Choroid plexus epithelial cell (primary cell): ENCODE measurements around the gene SRP68.

Source experiments
- DNase-seq: peaks from one replicate; pipeline ENCODE4 v3.0.0-alpha.2; 2010; ENCODE audit warnings: low read depth
- H3K4me3 ChIP-seq: 2 replicates; pipeline ENCODE4 v1.5.1; 2011; ENCODE audit warnings: low read depth, mild to moderate bottlenecking, control low read depth, low read length, moderate library complexity
- TF ChIP-seq, protein P1 (sequence below): conservative IDR thresholded peaks from 2 replicates; pipeline ENCODE4 v1.5.1; 2011; ENCODE audit warnings: low read depth, mild to moderate bottlenecking, control low read depth, inconsistent platforms, low read length, moderate library complexity

The SRP68 gene

GRCh38 chr17:76005263-76006149 is 66.8 kb downstream of the SRP68 start:
- TF ChIP-seq, protein P1, sequence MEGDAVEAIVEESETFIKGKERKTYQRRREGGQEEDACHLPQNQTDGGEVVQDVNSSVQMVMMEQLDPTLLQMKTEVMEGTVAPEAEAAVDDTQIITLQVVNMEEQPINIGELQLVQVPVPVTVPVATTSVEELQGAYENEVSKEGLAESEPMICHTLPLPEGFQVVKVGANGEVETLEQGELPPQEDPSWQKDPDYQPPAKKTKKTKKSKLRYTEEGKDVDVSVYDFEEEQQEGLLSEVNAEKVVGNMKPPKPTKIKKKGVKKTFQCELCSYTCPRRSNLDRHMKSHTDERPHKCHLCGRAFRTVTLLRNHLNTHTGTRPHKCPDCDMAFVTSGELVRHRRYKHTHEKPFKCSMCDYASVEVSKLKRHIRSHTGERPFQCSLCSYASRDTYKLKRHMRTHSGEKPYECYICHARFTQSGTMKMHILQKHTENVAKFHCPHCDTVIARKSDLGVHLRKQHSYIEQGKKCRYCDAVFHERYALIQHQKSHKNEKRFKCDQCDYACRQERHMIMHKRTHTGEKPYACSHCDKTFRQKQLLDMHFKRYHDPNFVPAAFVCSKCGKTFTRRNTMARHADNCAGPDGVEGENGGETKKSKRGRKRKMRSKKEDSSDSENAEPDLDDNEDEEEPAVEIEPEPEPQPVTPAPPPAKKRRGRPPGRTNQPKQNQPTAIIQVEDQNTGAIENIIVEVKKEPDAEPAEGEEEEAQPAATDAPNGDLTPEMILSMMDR = peak; percentile 79
- DNase-seq = peak; percentile 67

GRCh38 chr17:76004750-76005262 is 67.5 kb downstream of the SRP68 start:
- TF ChIP-seq, protein P1 = no peak
- no peak for DNase-seq
- H3K4me3 ChIP-seq = no peak overlapping the region

More at GRCh38 chr17:76005263-76006149, 66.8 kb downstream of the SRP68 start:
- H3K4me3 ChIP-seq = no peak overlapping the region

DNA sequence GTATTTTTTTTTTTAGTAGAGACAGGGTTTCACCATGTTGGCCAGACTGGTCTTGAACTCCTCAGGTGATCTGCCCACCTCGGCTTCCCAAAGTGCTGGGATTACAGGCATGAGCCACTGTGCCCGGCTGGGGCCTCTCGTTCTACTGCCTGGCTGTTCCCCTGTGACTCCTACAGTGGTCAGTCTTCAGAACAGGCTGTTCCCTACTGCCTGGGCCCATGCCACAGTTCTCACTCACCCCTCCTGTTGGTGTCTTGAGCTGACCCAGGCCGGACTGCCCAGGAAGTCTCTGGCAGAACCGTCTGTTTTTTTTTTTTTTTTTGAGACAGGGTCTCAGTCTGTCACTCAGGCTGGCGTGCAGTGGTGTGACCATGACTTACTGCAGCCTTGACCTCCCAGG is 68.4 kb downstream of the SRP68 start:
- TF ChIP-seq, protein P1 = no peak
- DNase-seq = no peak
- H3K4me3 ChIP-seq = no peak overlapping the region

DNA sequence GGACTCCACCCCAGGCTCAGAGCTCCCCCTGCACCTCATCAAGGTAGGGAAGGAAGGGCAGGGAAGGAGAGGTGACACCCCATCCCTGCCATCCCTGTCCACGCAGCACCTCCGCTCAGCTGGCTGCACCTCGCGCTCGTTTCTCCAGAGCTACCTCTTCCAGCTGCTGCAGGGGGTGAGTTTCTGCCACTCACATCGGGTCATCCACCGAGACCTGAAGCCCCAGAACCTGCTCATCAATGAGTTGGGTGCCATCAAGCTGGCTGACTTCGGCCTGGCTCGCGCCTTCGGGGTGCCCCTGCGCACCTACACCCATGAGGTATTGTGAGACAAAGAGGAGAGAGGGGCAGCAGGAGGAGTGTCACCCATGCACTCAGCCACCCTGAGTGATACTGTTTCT is 70.2 kb downstream of the SRP68 start:
- H3K4me3 ChIP-seq = no peak overlapping the region
- TF ChIP-seq, protein P1 = no peak
- DNase-seq = no peak

DNA sequence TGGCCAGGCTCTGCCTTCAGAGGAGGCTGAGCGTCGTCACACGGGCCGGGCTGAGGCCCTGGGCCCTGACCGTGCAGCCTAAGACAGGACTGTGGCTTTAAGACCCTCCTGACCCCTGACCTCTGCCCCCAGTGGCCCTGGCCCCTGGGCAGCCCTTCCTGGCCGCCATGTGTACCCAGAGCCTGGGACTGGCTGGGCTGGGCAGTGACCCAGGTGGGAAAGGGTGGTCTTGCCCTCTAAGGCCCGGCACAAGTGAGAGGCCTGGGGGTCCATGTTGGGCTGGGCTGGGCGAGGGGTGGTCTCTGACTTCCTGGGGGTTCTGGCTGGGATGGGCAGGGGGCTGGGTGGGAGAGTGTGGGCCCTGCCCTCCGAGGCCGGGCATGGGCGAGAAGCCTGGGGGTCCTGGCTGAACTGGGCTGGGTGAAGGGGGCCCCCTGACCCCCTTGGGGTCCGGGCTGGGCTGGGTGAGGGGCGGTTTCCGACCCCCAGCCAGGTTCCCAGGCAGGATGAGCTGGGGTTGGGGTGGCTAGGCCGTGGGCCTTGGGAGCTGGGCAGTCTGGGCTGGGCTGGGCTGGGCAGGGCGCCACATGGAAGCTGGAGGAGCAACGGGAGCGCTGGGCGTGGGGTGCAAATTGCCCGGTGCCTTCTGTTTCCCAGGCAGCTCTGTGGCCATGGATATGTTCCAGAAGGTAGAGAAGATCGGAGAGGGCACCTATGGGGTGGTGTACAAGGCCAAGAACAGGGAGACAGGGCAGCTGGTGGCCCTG is 71.4 kb downstream of the SRP68 start, which contains the start of gene CDK3:
CDK3 (plus strand) TSS at position 101 of the 767 bp plus-strand sequence; CDS start at position 672, 571 bp downstream.
- no peak for DNase-seq
- H3K4me3 ChIP-seq = no peak within 1 kb of the TSS
- TF ChIP-seq, protein P1 = no peak

DNA sequence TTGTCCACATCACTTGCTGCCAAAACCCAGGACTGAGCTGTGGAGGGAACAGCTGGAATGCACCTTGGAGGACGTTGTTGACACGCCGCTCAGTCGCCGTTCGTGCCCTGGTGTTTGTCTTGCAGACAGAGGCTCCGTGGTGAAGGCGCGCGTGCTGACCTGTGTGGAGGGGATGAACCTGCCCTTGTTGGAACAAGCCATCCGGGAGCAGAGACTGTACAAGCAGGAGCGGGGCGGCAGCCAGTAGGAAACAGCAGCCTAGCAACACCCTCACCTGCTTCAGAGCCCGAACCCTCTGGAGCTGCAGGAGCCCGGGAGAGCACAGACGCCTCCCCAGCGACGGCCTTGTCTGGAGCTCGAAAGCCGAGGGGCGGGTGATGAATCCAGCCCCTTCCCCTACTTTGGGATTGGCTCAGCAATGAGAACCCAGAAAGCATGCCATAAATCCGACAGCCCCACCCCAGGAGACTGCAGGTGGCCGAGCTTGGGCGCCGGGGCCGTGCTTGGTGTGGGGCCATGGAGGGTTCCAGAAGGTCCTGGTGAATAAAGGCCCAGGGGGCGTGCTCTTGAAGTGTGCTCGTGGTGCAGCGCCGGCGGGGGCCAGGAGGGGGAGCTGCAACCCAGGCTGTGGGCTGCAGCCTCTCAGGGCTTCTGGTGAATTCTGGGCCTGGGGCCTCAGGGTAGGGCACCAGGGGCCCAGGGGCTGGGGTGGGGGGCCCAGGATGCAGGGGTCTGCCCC is 72.1 kb downstream of the SRP68 start:
- TF ChIP-seq, protein P1 = peak; percentile 76
- H3K4me3 ChIP-seq = no peak overlapping the region
- peak; percentile 53 for DNase-seq
